GM12878 (cell line): ENCODE data around the gene C19orf47. TPM values are rescaled to one million over a fixed set of nuclear protein-coding genes. Genes with fewer than 3 reads are reported as not detected.

Experiments used
- CUX1 ChIP-seq: IDR thresholded peaks from 2 replicates; pipeline ENCODE4 v1.6.1; 2012; ENCODE audit warnings: improper control_type of control experiment, low read depth, low read length; ENCODE audit not compliant: insufficient replicate concordance
- ESRRA ChIP-seq: IDR thresholded peaks from 2 replicates; pipeline ENCODE4 v1.6.1; 2012; ENCODE audit warnings: mild to moderate bottlenecking, low read length, improper control_type of control experiment
- HDGF ChIP-seq: fragments of 450-650 bp; IDR thresholded peaks from 2 replicates; pipeline ENCODE4 v1.6.1; 2016; ENCODE audit warnings: antibody characterized with exemption
- MAX ChIP-seq: IDR thresholded peaks from 2 replicates; pipeline ENCODE4 v1.6.1; 2012; ENCODE audit warnings: low read depth, low read length, improper control_type of control experiment
- NRF1 ChIP-seq: conservative IDR thresholded peaks from 2 replicates; pipeline ENCODE4 v1.6.1; 2011; ENCODE audit warnings: mild to moderate bottlenecking, low read depth, low read length, improper control_type of control experiment
- RELA ChIP-seq: fragments of 450-650 bp; IDR thresholded peaks from 2 replicates; pipeline ENCODE4 v1.8.0; 2014; ENCODE audit warnings: borderline replicate concordance; ENCODE audit not compliant: partially characterized antibody
- REST ChIP-seq: IDR thresholded peaks from 2 replicates; pipeline ENCODE4 v1.6.1; 2012; ENCODE audit warnings: mild to moderate bottlenecking, low read depth, low read length
- SMARCA5 ChIP-seq: fragments of 450-650 bp; IDR thresholded peaks from 2 replicates; pipeline ENCODE4 v1.6.1; 2017; ENCODE audit warnings: mild to moderate bottlenecking
- SP1 ChIP-seq: IDR thresholded peaks from one replicate; pipeline ENCODE4 v1.6.1; 2011; ENCODE audit warnings: low read depth, low read length
- TCF12 ChIP-seq: IDR thresholded peaks from 2 replicates; pipeline ENCODE4 v1.6.1; 2011; ENCODE audit warnings: low read depth, mild to moderate bottlenecking, low read length
- ZBED1 ChIP-seq: IDR thresholded peaks from 2 replicates; pipeline ENCODE4 v1.6.1; 2016; ENCODE audit warnings: borderline replicate concordance
- polyA plus RNA-seq, 11 experiments: library from polyadenylated mRNA; depleted of rRNA in 4 of 11; unstranded in 6 of 11; stranded (reverse) in 5 of 11; fragments of >200 nt; fragmentation: Nextera tagmentation in 4 of 11; fragmentation: Illumina TruSeq in 1 of 11; extraction: Ambion mirVana in 4 of 11; extraction: Trizol in 1 of 11; gene quantifications; 1 replicate in 1 of 11; 2 replicates in 10 of 11; pipeline versions ENCODE4 v1.2.1 to v1.2.3, GENCODE V29; 2011 to 2016; ENCODE audit warnings: inconsistent platforms in 2 of 11, missing spikeins in 2 of 11, low read depth in 1 of 11
- total RNA-seq, 4 experiments: library from RNA; depleted of rRNA in 3 of 4; stranded (reverse); fragments of >200 nt in 3 of 4; fragmentation: Illumina TruSeq in 1 of 4; extraction: Trizol in 1 of 4; gene quantifications; 2 replicates each; pipeline versions ENCODE4 v1.2.1 to v1.2.3, GENCODE V29; 2013 to 2021
- TF ChIP-seq, protein P1 (sequence below): IDR thresholded peaks from 2 replicates; pipeline ENCODE4 v1.6.1; 2011; ENCODE audit warnings: borderline replicate concordance, low read depth, mild to moderate bottlenecking, moderate library complexity, low read length; ENCODE audit not compliant: insufficient read depth, poor library complexity, severe bottlenecking
- TF ChIP-seq, protein P2 (sequence below): IDR thresholded peaks from 2 replicates; pipeline ENCODE4 v1.6.1; 2012; ENCODE audit warnings: low read depth, low read length, improper control_type of control experiment

Gene C19orf47
- total and polyA plus RNA-seq, 10 of the 15 experiments (the other 5 are each of a cell fraction or from before 2014, with no cell fraction given): 0.11 to 29.1 (median 20.2) TPM

GRCh38 chr19:40348125-40348913 is at the start of gene C19orf47, which contains the start of gene PLD3 (continued):
- TF ChIP-seq CUX1: no peak
- 0 out of 2 replicates have a peak, but pooled peaks have one; percentile 63 for TF ChIP-seq SMARCA5
- TF ChIP-seq, protein P1, sequence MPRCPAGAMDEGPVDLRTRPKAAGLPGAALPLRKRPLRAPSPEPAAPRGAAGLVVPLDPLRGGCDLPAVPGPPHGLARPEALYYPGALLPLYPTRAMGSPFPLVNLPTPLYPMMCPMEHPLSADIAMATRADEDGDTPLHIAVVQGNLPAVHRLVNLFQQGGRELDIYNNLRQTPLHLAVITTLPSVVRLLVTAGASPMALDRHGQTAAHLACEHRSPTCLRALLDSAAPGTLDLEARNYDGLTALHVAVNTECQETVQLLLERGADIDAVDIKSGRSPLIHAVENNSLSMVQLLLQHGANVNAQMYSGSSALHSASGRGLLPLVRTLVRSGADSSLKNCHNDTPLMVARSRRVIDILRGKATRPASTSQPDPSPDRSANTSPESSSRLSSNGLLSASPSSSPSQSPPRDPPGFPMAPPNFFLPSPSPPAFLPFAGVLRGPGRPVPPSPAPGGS: no peak
- peak; percentile 75 for TF ChIP-seq NRF1
- peak; percentile 100 for TF ChIP-seq RELA
- peak; percentile 88 for TF ChIP-seq HDGF
- TF ChIP-seq SP1: peak; percentile 37
- TF ChIP-seq ESRRA: no peak; the same call in 1 of the 2 replicates
- no peak for TF ChIP-seq TCF12
- TF ChIP-seq, protein P2, sequence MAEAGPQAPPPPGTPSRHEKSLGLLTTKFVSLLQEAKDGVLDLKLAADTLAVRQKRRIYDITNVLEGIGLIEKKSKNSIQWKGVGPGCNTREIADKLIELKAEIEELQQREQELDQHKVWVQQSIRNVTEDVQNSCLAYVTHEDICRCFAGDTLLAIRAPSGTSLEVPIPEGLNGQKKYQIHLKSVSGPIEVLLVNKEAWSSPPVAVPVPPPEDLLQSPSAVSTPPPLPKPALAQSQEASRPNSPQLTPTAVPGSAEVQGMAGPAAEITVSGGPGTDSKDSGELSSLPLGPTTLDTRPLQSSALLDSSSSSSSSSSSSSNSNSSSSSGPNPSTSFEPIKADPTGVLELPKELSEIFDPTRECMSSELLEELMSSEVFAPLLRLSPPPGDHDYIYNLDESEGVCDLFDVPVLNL: no peak
- no peak for TF ChIP-seq ZBED1
- no peak for TF ChIP-seq REST
- TF ChIP-seq MAX: peak; percentile 100
